IMR-90 (cell line): ENCODE results near the gene ZNF695.

Experiments used
- FOS ChIP-seq: fragments of 150-350 bp; IDR thresholded peaks from 2 replicates; pipeline ENCODE4 v1.6.1; 2016; ENCODE audit warnings: low read depth, low read length
- MXI1 ChIP-seq: IDR thresholded peaks from 2 replicates; pipeline ENCODE4 v1.6.1; 2012; ENCODE audit warnings: low read depth, mild to moderate bottlenecking, low read length, moderate library complexity, borderline replicate concordance
- POLR2A ChIP-seq: IDR thresholded peaks from 2 replicates; pipeline ENCODE4 v1.6.1; 2012; ENCODE audit warnings: mild to moderate bottlenecking, low read depth, low read length
- RFX5 ChIP-seq: IDR thresholded peaks from 2 replicates; pipeline ENCODE4 v1.8.0; 2012; ENCODE audit warnings: low read depth, mild to moderate bottlenecking, low read length, moderate library complexity
- SMC3 ChIP-seq: fragments of 150-350 bp; IDR thresholded peaks from 2 replicates; pipeline ENCODE4 v1.6.1; 2016; ENCODE audit warnings: low read depth, mild to moderate bottlenecking, antibody characterized with exemption, low read length, moderate library complexity
- TF ChIP-seq, protein P1 (sequence below): conservative IDR thresholded peaks from 2 replicates; pipeline ENCODE4 v1.5.1; 2012; ENCODE audit warnings: mild to moderate bottlenecking, low read depth, low read length, improper control_type of control experiment

- TF ChIP-seq SMC3 = no peak
- TF ChIP-seq POLR2A = no peak
- no peak for TF ChIP-seq RFX5
- TF ChIP-seq MXI1 = no peak
- TF ChIP-seq, protein P1, sequence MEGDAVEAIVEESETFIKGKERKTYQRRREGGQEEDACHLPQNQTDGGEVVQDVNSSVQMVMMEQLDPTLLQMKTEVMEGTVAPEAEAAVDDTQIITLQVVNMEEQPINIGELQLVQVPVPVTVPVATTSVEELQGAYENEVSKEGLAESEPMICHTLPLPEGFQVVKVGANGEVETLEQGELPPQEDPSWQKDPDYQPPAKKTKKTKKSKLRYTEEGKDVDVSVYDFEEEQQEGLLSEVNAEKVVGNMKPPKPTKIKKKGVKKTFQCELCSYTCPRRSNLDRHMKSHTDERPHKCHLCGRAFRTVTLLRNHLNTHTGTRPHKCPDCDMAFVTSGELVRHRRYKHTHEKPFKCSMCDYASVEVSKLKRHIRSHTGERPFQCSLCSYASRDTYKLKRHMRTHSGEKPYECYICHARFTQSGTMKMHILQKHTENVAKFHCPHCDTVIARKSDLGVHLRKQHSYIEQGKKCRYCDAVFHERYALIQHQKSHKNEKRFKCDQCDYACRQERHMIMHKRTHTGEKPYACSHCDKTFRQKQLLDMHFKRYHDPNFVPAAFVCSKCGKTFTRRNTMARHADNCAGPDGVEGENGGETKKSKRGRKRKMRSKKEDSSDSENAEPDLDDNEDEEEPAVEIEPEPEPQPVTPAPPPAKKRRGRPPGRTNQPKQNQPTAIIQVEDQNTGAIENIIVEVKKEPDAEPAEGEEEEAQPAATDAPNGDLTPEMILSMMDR = no peak
- TF ChIP-seq FOS = no peak
Measured at GRCh38 chr1:246951413-246951812, 56.4 kb downstream of the ZNF695 start.
